ENCODE data around the gene DAB2IP. TPM values are rescaled to one million over a fixed set of nuclear protein-coding genes. Genes with fewer than 3 reads are reported as not detected.

DAB2IP gene
- polyA plus RNA-seq, 1 donor from 2014 or later: 17.3 TPM

GRCh38 chr9:121759996-121760395, 108.6 kb downstream of the DAB2IP start:
- H3K4me2 ChIP-seq (ENCODE audit: low read length): no peak overlapping the region

GRCh38 chr9:121760571-121760970, 109.1 kb downstream of the DAB2IP start:
- no peaks in the 10 kb centered on the region for H4K20me1 ChIP-seq (ENCODE audit: insufficient read depth)
- H3K4me2 ChIP-seq (ENCODE audit: low read length): no peak overlapping the region
- H3F3A ChIP-seq (ENCODE audit: insufficient read depth, low read length, poor library complexity, severe bottlenecking): no peaks in the 10 kb centered on the region
- no peaks in the 10 kb centered on the region for H3K79me2 ChIP-seq (replicated peaks; ENCODE audit: insufficient read depth, low read length)
- H3K9me2 ChIP-seq (ENCODE audit: insufficient read depth, low read length): no peaks in the 10 kb centered on the region
- H2AFZ ChIP-seq (ENCODE audit: low read depth, low read length): no peak overlapping the region
- H3K9me3 ChIP-seq (ENCODE audit: low read length): no peaks in the 10 kb centered on the region
- H3K27ac ChIP-seq (ENCODE audit: low read length): no peak overlapping the region
- H3K9ac ChIP-seq (ENCODE audit: low read length): no peak overlapping the region
- H3K36me3 ChIP-seq (ENCODE audit: insufficient read depth, low read length): peaks cover 3% of the 10 kb centered on the region
- TF ChIP-seq RAD21 (conservative IDR thresholded peaks at IDR 0.05): no peak
- TF ChIP-seq EZH2 (IDR thresholded peaks at IDR 0.05; ENCODE audit: borderline replicate concordance, insufficient read depth, low read length, poor library complexity, severe bottlenecking): no peak
- TF ChIP-seq POLR2AphosphoS5 (IDR thresholded peaks at IDR 0.05): no peak
- TF ChIP-seq SMC3 (conservative IDR thresholded peaks at IDR 0.05; ENCODE audit: poor library complexity): no peak
- TF ChIP-seq, protein P1, sequence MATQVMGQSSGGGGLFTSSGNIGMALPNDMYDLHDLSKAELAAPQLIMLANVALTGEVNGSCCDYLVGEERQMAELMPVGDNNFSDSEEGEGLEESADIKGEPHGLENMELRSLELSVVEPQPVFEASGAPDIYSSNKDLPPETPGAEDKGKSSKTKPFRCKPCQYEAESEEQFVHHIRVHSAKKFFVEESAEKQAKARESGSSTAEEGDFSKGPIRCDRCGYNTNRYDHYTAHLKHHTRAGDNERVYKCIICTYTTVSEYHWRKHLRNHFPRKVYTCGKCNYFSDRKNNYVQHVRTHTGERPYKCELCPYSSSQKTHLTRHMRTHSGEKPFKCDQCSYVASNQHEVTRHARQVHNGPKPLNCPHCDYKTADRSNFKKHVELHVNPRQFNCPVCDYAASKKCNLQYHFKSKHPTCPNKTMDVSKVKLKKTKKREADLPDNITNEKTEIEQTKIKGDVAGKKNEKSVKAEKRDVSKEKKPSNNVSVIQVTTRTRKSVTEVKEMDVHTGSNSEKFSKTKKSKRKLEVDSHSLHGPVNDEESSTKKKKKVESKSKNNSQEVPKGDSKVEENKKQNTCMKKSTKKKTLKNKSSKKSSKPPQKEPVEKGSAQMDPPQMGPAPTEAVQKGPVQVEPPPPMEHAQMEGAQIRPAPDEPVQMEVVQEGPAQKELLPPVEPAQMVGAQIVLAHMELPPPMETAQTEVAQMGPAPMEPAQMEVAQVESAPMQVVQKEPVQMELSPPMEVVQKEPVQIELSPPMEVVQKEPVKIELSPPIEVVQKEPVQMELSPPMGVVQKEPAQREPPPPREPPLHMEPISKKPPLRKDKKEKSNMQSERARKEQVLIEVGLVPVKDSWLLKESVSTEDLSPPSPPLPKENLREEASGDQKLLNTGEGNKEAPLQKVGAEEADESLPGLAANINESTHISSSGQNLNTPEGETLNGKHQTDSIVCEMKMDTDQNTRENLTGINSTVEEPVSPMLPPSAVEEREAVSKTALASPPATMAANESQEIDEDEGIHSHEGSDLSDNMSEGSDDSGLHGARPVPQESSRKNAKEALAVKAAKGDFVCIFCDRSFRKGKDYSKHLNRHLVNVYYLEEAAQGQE (IDR thresholded peaks at IDR 0.05; ENCODE audit: borderline replicate concordance): no peak
- no peak for TF ChIP-seq TAF1 (IDR thresholded peaks at IDR 0.05; ENCODE audit: low read depth)
- no peak for TF ChIP-seq MXI1 (conservative IDR thresholded peaks at IDR 0.05; ENCODE audit: poor library complexity, severe bottlenecking)
- TF ChIP-seq CTCF (IDR thresholded peaks at IDR 0.05; ENCODE audit: poor library complexity, severe bottlenecking): no peak
- TF ChIP-seq EP300 (conservative IDR thresholded peaks at IDR 0.05; ENCODE audit: poor library complexity, severe bottlenecking): no peak
- no peaks in the 10 kb centered on the region for H3K27me3 ChIP-seq (ENCODE audit: insufficient read depth, low read depth, low read length)
- H3K4me3 ChIP-seq (ENCODE audit: low read length): no peak overlapping the region

More at GRCh38 chr9:121759996-121760395, 108.6 kb downstream of the DAB2IP start:
- TF ChIP-seq CTCF (IDR thresholded peaks at IDR 0.05; ENCODE audit: poor library complexity, severe bottlenecking): no peak
- TF ChIP-seq EP300 (conservative IDR thresholded peaks at IDR 0.05; ENCODE audit: poor library complexity, severe bottlenecking): no peak
- no peak for TF ChIP-seq MXI1 (conservative IDR thresholded peaks at IDR 0.05; ENCODE audit: poor library complexity, severe bottlenecking)
- TF ChIP-seq, protein P1 (IDR thresholded peaks at IDR 0.05; ENCODE audit: borderline replicate concordance): no peak
- TF ChIP-seq POLR2AphosphoS5 (IDR thresholded peaks at IDR 0.05): no peak
- no peak for TF ChIP-seq RAD21 (conservative IDR thresholded peaks at IDR 0.05)
- TF ChIP-seq SMC3 (conservative IDR thresholded peaks at IDR 0.05; ENCODE audit: poor library complexity): no peak
- Histone ChIP-seq H3K27ac (ENCODE audit: low read length) (no peak overlapping the region), H3F3A (ENCODE audit: insufficient read depth, low read length, poor library complexity, severe bottlenecking) (no peaks in the 10 kb centered on the region), H3K9ac (ENCODE audit: low read length) (no peak overlapping the region), H3K9me3 (ENCODE audit: low read length) (no peaks in the 10 kb centered on the region), H3K4me3 (ENCODE audit: low read length) (no peak overlapping the region), H3K36me3 (ENCODE audit: insufficient read depth, low read length) (peaks cover 3% of the 10 kb centered on the region), H3K79me2 (replicated peaks; ENCODE audit: insufficient read depth, low read length) (no peaks in the 10 kb centered on the region), H3K27me3 (ENCODE audit: insufficient read depth, low read depth, low read length) (no peaks in the 10 kb centered on the region), H4K20me1 (ENCODE audit: insufficient read depth) (peaks cover 5% of the 10 kb centered on the region), H2AFZ (ENCODE audit: low read depth, low read length) (no peak overlapping the region), H3K9me2 (ENCODE audit: insufficient read depth, low read length) (no peaks in the 10 kb centered on the region)

All from neural cell (in vitro differentiated cells).